HG02938 (cell line): ENCODE data around the gene TSSC4.

Experiments
- ATAC-seq: cut with Tn5 transposase; IDR thresholded peaks from one replicate; pipeline ENCODE4 v1.9.1; 2021; ENCODE audit warnings: mild to moderate bottlenecking, moderate library complexity; ENCODE audit not compliant: unreplicated experiment

TSSC4 gene

GRCh38 chr11:2415601-2416380 lies 15.2 kb downstream of the TSSC4 start:
- ATAC-seq = no peak

- ATAC-seq = no peak
These were observed 16.2 kb downstream of the TSSC4 start for GRCh38 chr11:2416765-2417164.

- ATAC-seq = no peak
These were observed 17.5 kb downstream of the TSSC4 start for GRCh38 chr11:2417856-2418692.

- no peak for ATAC-seq
These were observed 18.3 kb downstream of the TSSC4 start for GRCh38 chr11:2418693-2419360.

GRCh38 chr11:2419638-2420501 lies 19.3 kb downstream of the TSSC4 start:
- no peak for ATAC-seq

GRCh38 chr11:2420502-2421225 lies 20.1 kb downstream of the TSSC4 start:
- no peak for ATAC-seq

GRCh38 chr11:2421226-2421994 lies 20.9 kb downstream of the TSSC4 start:
- ATAC-seq = no peak

GRCh38 chr11:2421996-2422395 lies 21.4 kb downstream of the TSSC4 start:
- no peak for ATAC-seq

GRCh38 chr11:2422461-2423156 lies 22.1 kb downstream of the TSSC4 start:
- ATAC-seq = no peak

GRCh38 chr11:2423157-2424025 lies 22.8 kb downstream of the TSSC4 start:
- ATAC-seq = no peak

GRCh38 chr11:2424811-2425495 lies 24.4 kb downstream of the TSSC4 start:
- ATAC-seq = no peak

- no peak for ATAC-seq
These were observed 25.0 kb downstream of the TSSC4 start for GRCh38 chr11:2425506-2425905.

- no peak for ATAC-seq
These were observed 25.7 kb downstream of the TSSC4 start for GRCh38 chr11:2426221-2426620.

- no peak for ATAC-seq
These were observed 26.4 kb downstream of the TSSC4 start for GRCh38 chr11:2426826-2427521.

- no peak for ATAC-seq
These were observed 27.3 kb downstream of the TSSC4 start for GRCh38 chr11:2427721-2428321.

- no peak for ATAC-seq
These were observed 27.8 kb downstream of the TSSC4 start for GRCh38 chr11:2428322-2428795.
